ENCODE data around the gene NTRK2.

Gene NTRK2

DNA sequence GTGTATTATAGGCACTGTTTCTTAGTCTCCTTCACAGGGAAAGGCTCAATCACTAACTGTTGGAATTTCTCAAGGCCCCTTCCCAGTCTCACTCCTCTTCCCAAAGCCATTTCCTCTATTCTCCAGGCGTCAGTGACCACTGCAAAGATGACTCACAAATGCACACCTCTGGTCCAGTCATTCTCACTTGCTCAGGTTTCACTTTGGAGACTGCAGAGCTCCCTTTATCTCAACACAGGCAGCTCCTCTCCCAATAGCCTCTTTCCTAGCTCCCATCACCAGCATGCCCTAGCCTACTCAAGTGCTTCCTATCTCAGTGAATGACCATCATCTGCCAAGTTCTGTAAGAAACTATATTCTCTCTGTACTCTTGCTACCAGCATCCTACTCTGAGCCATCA lies 323.6 kb downstream of the NTRK2 start:
- no peak overlapping the region for H3K9ac ChIP-seq (ENCODE audit: low read depth, low read length)
- H3K4me2 ChIP-seq (ENCODE audit: low read length): no peak overlapping the region
- H3K9me3 ChIP-seq (replicated peaks; ENCODE audit: low read length): peaks cover 3% of the 10 kb centered on the region
- H3K36me3 ChIP-seq (ENCODE audit: insufficient read depth, low read length): no peaks in the 10 kb centered on the region
- H3K27me3 ChIP-seq (ENCODE audit: control insufficient read depth, insufficient read depth, low read length): no peaks in the 10 kb centered on the region
- H3K4me1 ChIP-seq (ENCODE audit: control insufficient read depth, insufficient read depth, low read length): no peaks in the 10 kb centered on the region
- H3K4me3 ChIP-seq (ENCODE audit: low read length): no peak overlapping the region

DNA sequence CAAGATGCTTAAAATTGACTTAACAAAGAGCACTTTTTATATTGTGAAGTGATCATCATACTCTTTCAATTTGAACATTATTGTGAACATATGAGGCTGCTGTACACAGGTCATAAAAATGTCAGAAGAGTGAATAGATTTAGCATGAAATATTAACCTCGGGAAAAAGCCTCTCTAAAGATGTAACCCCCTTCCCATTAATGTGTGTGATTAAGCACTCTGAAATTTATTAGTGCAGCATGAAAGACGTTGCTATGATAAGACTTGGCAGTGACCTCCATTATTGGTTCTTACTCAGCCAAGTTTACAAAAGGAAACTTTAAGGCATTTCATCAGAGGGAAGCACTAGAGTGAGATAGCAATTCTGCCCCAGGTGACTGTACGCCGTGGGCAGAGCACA lies 326.5 kb downstream of the NTRK2 start:
- no peak overlapping the region for H3K4me3 ChIP-seq (ENCODE audit: low read length)
- H3K4me1 ChIP-seq (ENCODE audit: control insufficient read depth, insufficient read depth, low read length): no peaks in the 10 kb centered on the region
- no peak overlapping the region for H3K4me2 ChIP-seq (ENCODE audit: low read length)

GRCh38 chr9:84996716-84997115 lies 327.2 kb downstream of the NTRK2 start:
- Histone ChIP-seq H3K9ac (ENCODE audit: low read depth, low read length) (no peak overlapping the region), H3K27me3 (ENCODE audit: control insufficient read depth, insufficient read depth, low read length) (no peaks in the 10 kb centered on the region), H3K4me2 (ENCODE audit: low read length) (no peak overlapping the region), H3K9me3 (replicated peaks; ENCODE audit: low read length) (no peaks in the 10 kb centered on the region), H3K4me1 (ENCODE audit: control insufficient read depth, insufficient read depth, low read length) (no peaks in the 10 kb centered on the region), H3K36me3 (ENCODE audit: insufficient read depth, low read length) (no peaks in the 10 kb centered on the region), H3K4me3 (ENCODE audit: low read length) (no peak overlapping the region)

More for the DNA sequence above, 326.5 kb downstream of the NTRK2 start:
- Histone ChIP-seq H3K9ac (ENCODE audit: low read depth, low read length) (no peak overlapping the region), H3K9me3 (replicated peaks; ENCODE audit: low read length) (no peaks in the 10 kb centered on the region), H3K27me3 (ENCODE audit: control insufficient read depth, insufficient read depth, low read length) (no peaks in the 10 kb centered on the region), H3K36me3 (ENCODE audit: insufficient read depth, low read length) (no peaks in the 10 kb centered on the region)

- no peaks in the 10 kb centered on the region for H3K27me3 ChIP-seq (ENCODE audit: control insufficient read depth, insufficient read depth, low read length)
- no peak overlapping the region for H3K9ac ChIP-seq (ENCODE audit: low read depth, low read length)
- no peaks in the 10 kb centered on the region for H3K9me3 ChIP-seq (replicated peaks; ENCODE audit: low read length)
- H3K4me3 ChIP-seq (ENCODE audit: low read length): no peak overlapping the region
- no peak overlapping the region for H3K4me2 ChIP-seq (ENCODE audit: low read length)
- H3K36me3 ChIP-seq (ENCODE audit: insufficient read depth, low read length): no peaks in the 10 kb centered on the region
- H3K4me1 ChIP-seq (ENCODE audit: control insufficient read depth, insufficient read depth, low read length): no peaks in the 10 kb centered on the region
Observed at GRCh38 chr9:84997472-84997871, 327.9 kb downstream of the NTRK2 start.

GRCh38 chr9:84998639-84999038 lies 329.1 kb downstream of the NTRK2 start:
- Histone ChIP-seq H3K4me3 (ENCODE audit: low read length) (no peak overlapping the region), H3K4me1 (ENCODE audit: control insufficient read depth, insufficient read depth, low read length) (no peaks in the 10 kb centered on the region)

GRCh38 chr9:84999788-85000187 lies 330.3 kb downstream of the NTRK2 start:
- Histone ChIP-seq H3K4me1 (ENCODE audit: control insufficient read depth, insufficient read depth, low read length) (no peaks in the 10 kb centered on the region), H3K36me3 (ENCODE audit: insufficient read depth, low read length) (no peaks in the 10 kb centered on the region), H3K9ac (ENCODE audit: low read depth, low read length) (no peak overlapping the region), H3K4me2 (ENCODE audit: low read length) (no peak overlapping the region), H3K4me3 (ENCODE audit: low read length) (no peak overlapping the region), H3K9me3 (replicated peaks; ENCODE audit: low read length) (peaks cover 3% of the 10 kb centered on the region), H3K27me3 (ENCODE audit: control insufficient read depth, insufficient read depth, low read length) (no peaks in the 10 kb centered on the region)

More at GRCh38 chr9:84998639-84999038, 329.1 kb downstream of the NTRK2 start:
- H3K27me3 ChIP-seq (ENCODE audit: control insufficient read depth, insufficient read depth, low read length): no peaks in the 10 kb centered on the region
- H3K36me3 ChIP-seq (ENCODE audit: insufficient read depth, low read length): no peaks in the 10 kb centered on the region
- H3K9me3 ChIP-seq (replicated peaks; ENCODE audit: low read length): no peaks in the 10 kb centered on the region
- H3K9ac ChIP-seq (ENCODE audit: low read depth, low read length): no peak overlapping the region
- H3K4me2 ChIP-seq (ENCODE audit: low read length): no peak overlapping the region

GRCh38 chr9:85001925-85002324 lies 332.4 kb downstream of the NTRK2 start:
- H3K4me2 ChIP-seq (ENCODE audit: low read length): no peak overlapping the region
- no peaks in the 10 kb centered on the region for H3K4me1 ChIP-seq (ENCODE audit: control insufficient read depth, insufficient read depth, low read length)
- H3K27me3 ChIP-seq (ENCODE audit: control insufficient read depth, insufficient read depth, low read length): no peaks in the 10 kb centered on the region
- H3K9me3 ChIP-seq (replicated peaks; ENCODE audit: low read length): peaks cover 3% of the 10 kb centered on the region
- H3K9ac ChIP-seq (ENCODE audit: low read depth, low read length): no peak overlapping the region
- H3K4me3 ChIP-seq (ENCODE audit: low read length): no peak overlapping the region
- no peaks in the 10 kb centered on the region for H3K36me3 ChIP-seq (ENCODE audit: insufficient read depth, low read length)

GRCh38 chr9:85004818-85005413 lies 335.4 kb downstream of the NTRK2 start:
- no peak overlapping the region for H3K4me3 ChIP-seq (ENCODE audit: low read length)
- H3K4me2 ChIP-seq (ENCODE audit: low read length): no peak overlapping the region
- H3K36me3 ChIP-seq (ENCODE audit: insufficient read depth, low read length): no peaks in the 10 kb centered on the region
- H3K27me3 ChIP-seq (ENCODE audit: control insufficient read depth, insufficient read depth, low read length): no peaks in the 10 kb centered on the region
- H3K9me3 ChIP-seq (replicated peaks; ENCODE audit: low read length): peaks cover 3% of the 10 kb centered on the region
- H3K9ac ChIP-seq (ENCODE audit: low read depth, low read length): no peak overlapping the region
- H3K4me1 ChIP-seq (ENCODE audit: control insufficient read depth, insufficient read depth, low read length): no peaks in the 10 kb centered on the region

GRCh38 chr9:85007748-85008147 lies 338.2 kb downstream of the NTRK2 start:
- H3K27me3 ChIP-seq (ENCODE audit: control insufficient read depth, insufficient read depth, low read length): no peaks in the 10 kb centered on the region
- no peak overlapping the region for H3K9ac ChIP-seq (ENCODE audit: low read depth, low read length)
- no peak overlapping the region for H3K4me3 ChIP-seq (ENCODE audit: low read length)
- no peaks in the 10 kb centered on the region for H3K36me3 ChIP-seq (ENCODE audit: insufficient read depth, low read length)
- H3K4me1 ChIP-seq (ENCODE audit: control insufficient read depth, insufficient read depth, low read length): no peaks in the 10 kb centered on the region
- H3K9me3 ChIP-seq (replicated peaks; ENCODE audit: low read length): peaks cover 3% of the 10 kb centered on the region
- H3K4me2 ChIP-seq (ENCODE audit: low read length): no peak overlapping the region

- Histone ChIP-seq H3K27me3 (ENCODE audit: control insufficient read depth, insufficient read depth, low read length) (no peaks in the 10 kb centered on the region), H3K4me3 (ENCODE audit: low read length) (no peak overlapping the region), H3K4me2 (ENCODE audit: low read length) (no peak overlapping the region), H3K36me3 (ENCODE audit: insufficient read depth, low read length) (no peaks in the 10 kb centered on the region), H3K4me1 (ENCODE audit: control insufficient read depth, insufficient read depth, low read length) (no peaks in the 10 kb centered on the region), H3K9ac (ENCODE audit: low read depth, low read length) (no peak overlapping the region), H3K9me3 (replicated peaks; ENCODE audit: low read length) (peaks cover 3% of the 10 kb centered on the region)
Observed at GRCh38 chr9:85008215-85008614, 338.7 kb downstream of the NTRK2 start.

- H3K27me3 ChIP-seq (ENCODE audit: control insufficient read depth, insufficient read depth, low read length): no peaks in the 10 kb centered on the region
- no peak overlapping the region for H3K4me2 ChIP-seq (ENCODE audit: low read length)
- no peak overlapping the region for H3K4me3 ChIP-seq (ENCODE audit: low read length)
- peaks cover 3% of the 10 kb centered on the region for H3K9me3 ChIP-seq (replicated peaks; ENCODE audit: low read length)
- H3K36me3 ChIP-seq (ENCODE audit: insufficient read depth, low read length): no peaks in the 10 kb centered on the region
- H3K4me1 ChIP-seq (ENCODE audit: control insufficient read depth, insufficient read depth, low read length): no peaks in the 10 kb centered on the region
- H3K9ac ChIP-seq (ENCODE audit: low read depth, low read length): no peak overlapping the region
Observed at GRCh38 chr9:85009251-85009650, 339.7 kb downstream of the NTRK2 start.

DNA sequence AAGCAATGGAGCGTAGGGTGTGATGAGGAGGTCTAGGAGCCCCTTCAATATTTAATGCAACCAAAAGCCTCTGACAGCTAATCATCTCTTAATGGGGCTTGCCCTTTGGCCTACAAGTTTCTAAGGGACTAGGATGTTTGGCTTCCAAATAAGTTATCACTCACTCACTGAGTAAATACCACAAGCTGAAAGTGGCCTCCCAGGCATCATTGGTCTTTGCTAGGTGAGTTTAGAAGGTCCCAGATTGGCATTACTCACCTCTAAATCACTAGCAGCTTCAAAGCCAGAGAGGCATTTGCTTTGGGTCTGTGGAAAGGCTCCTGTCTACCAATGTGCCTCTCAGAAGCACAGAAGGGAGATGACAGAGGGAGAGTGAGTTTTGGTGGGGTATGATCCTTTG lies 344.2 kb downstream of the NTRK2 start:
- Histone ChIP-seq H3K4me3 (ENCODE audit: low read length) (no peak overlapping the region), H3K9ac (ENCODE audit: low read depth, low read length) (no peak overlapping the region), H3K36me3 (ENCODE audit: insufficient read depth, low read length) (no peaks in the 10 kb centered on the region), H3K9me3 (replicated peaks; ENCODE audit: low read length) (no peaks in the 10 kb centered on the region), H3K4me1 (ENCODE audit: control insufficient read depth, insufficient read depth, low read length) (no peaks in the 10 kb centered on the region), H3K4me2 (ENCODE audit: low read length) (no peak overlapping the region), H3K27me3 (ENCODE audit: control insufficient read depth, insufficient read depth, low read length) (no peaks in the 10 kb centered on the region)

Measured in skeletal muscle satellite cell (primary cell).